NCI-H1417 (cell line): ENCODE data around the gene CDCA3.
A peak's percentile ranks its signal among the peaks of the same experiment; 100 is the strongest.
"Not testable (repeated sequence)": the region's sequence is repeated elsewhere in the genome, so short reads cannot be mapped to it uniquely, and the experiment has no call there.

ENCODE experiments used
- DNase-seq, 3 experiments: peaks; one replicate each; lab custom pipeline; 2025; lab: John Stamatoyannopoulos, UW

CDCA3 gene

DNA sequence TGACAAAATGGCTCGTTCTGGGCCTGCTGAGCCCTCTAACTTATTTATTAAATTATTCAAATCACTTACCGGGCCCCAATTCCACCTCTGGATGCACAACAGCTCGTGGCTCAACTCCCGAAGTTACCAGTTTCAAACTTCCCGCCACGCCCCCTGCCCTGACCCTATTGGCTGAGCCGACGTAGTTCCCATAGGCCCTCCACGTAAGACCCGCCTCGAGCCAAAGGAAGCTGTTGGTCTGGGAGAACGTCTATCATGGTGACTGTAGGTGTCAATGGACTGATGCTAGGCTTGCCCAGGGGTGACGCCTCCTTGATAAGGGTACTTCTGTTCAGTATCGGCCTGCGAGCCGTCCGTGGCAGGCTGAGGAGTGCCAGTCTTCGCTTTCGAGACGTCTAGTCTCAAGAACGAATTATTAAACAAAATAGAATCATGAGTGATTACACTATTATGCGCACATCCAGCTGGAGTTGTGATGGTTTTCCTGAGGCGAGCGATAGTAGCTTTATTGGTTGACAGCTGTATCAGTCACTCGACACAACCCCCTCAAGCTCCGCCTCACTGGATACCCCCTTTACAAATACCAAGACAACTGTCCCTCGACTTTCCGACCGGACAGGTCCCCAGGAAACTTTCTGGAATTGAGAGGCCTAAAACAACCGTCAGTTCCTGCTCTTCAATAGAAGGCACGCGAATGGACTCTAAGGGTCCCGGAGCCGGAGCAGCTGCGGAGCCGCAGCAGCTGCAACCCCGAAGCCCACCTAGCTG is at the start of gene CDCA3:
Gene CDCA3 (minus strand): TSS at position 134 of the 768 bp plus-strand sequence. CDS start 334 bp downstream, outside the sequence.
- DNase-seq: peak; percentile 96 to 99 (median 98)

DNA sequence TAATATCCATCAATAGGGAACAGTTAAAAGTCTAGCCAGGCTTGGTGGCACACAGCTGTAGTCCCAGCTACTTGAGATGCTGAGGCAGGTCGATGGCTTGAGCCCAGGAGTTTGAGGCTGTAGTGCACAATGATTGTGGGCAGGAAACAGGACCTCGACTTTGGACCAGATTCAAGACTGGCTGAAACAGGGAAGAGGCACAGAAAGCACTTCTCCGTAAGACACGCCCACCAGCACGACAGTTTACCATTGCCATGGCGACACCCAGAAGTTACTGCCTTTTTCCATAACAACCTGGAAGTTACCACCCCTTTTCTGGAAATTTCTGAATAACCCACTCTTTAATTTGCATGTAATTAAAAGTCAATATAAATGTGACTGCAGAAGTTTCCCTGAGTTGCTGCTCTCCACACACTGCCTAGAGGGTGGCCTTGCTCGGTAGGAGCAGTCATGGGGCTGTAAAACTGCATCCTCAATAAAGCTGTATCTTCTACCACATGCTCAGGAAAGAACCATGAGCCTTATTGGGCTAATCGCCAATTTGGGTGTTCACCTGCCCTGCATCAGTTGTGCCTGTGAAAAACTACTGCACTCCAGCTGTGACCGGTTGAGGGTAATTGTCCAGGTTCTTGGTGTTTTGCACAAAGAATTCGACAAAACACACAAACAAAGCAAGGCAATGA is 48.9 kb upstream of the CDCA3 start:
- DNase-seq: peak in 1 of 3 experiments; percentile 61

DNA sequence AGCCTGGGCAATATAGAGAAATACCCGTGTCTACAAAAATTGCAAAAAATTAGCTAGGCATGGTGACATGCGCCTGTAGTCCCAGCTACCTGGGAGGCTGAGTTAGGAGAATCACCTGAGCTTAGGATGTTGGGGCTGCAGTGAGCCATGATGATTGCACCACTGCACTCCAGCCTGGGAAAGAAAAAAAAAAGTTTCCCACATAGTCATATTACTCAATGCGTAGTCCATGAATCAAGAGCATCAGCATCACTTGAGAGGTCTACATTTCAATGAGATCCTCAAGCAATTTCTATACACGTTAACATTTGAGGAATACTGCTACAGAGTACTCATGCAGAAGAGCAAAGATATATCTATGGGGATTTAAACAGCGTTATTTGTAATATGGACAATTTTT is 48.3 kb upstream of the CDCA3 start:
- no peak for DNase-seq

DNA sequence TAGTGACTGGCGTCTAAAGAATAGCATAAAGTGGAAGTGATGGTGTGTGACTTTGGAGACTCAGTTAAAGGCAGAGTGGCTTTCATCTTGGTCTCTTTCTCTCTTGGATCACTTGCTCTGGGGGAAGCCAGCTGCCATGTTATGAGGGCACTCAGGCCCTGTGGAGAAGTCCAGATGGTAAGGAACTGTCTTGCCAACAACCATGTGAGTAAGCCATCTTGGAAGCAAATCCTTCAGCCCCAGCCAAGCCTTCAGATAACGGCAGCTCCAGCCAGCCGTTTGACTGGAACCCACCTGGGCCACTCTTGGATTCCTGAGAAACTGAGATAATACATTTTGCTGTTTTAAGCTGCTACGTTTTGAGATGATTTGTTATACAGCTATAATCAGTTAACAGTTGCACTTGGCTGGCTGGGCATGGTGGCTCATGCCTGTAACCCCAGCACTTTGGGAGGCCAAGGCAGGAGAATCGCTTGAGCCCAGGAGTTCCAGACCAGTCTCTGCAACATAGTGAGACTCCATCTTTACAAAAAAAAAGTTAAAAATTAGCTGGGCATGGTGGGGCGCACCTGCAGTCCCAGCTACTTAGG is 45.9 kb upstream of the CDCA3 start:
- DNase-seq: no peak

DNA sequence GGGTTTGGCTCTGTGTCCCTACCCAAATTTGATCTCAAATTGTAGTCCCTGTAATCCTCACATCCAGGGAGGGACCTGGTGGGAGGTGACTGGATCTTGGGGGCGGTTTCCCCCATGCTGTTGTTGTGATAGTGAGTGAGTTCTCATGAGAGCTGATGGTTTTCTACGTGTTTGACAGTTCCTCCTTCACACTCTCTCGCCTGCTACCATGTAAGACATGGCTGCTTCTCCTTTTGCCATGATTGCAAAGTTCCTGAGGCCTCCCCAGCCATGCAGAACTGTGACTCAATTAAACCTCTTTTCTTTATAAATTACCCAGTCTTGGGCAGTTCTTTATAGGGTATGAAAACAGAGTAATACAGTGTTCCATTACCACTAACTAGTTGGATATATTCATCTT is 43.2 kb upstream of the CDCA3 start:
- DNase-seq: no peak

DNA sequence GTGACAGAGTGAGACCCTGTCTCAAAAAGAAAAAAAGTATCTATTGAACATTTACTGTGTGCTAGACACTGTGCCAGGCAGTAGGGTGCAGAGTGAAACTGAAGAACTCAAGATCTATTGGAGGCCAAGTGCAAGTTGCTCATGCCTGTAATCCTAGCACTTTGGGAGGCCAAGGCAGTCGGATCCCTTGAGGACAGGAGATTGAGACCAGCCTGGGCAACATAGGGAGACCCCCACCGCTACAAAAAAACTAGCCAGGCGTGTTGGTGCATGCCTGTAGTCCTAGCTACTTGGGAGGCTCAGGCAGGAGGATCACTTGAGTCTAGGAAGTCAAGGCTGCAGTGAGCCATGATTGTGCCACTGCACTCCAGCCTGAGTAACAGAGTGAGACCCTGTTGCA is 41.6 kb upstream of the CDCA3 start:
- not testable (repeated sequence) for DNase-seq

DNA sequence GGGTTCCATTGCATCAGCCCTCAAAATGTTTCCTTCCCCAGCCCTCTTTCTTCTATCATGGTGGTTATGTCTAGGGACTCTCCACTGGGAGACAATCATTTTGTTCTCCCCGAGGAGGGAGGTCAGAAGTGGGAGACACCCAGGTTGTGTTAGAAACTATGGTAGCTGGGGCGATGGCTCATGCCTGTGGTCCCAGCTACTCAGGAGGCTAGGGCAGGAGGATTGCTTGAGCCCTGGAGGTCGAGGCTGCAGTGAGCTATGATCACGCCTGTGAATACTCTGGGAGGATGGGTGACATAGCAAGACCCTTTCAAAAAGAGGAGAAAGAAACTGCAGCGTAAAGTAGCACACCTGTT is 40.5 kb upstream of the CDCA3 start:
- DNase-seq: no peak

DNA sequence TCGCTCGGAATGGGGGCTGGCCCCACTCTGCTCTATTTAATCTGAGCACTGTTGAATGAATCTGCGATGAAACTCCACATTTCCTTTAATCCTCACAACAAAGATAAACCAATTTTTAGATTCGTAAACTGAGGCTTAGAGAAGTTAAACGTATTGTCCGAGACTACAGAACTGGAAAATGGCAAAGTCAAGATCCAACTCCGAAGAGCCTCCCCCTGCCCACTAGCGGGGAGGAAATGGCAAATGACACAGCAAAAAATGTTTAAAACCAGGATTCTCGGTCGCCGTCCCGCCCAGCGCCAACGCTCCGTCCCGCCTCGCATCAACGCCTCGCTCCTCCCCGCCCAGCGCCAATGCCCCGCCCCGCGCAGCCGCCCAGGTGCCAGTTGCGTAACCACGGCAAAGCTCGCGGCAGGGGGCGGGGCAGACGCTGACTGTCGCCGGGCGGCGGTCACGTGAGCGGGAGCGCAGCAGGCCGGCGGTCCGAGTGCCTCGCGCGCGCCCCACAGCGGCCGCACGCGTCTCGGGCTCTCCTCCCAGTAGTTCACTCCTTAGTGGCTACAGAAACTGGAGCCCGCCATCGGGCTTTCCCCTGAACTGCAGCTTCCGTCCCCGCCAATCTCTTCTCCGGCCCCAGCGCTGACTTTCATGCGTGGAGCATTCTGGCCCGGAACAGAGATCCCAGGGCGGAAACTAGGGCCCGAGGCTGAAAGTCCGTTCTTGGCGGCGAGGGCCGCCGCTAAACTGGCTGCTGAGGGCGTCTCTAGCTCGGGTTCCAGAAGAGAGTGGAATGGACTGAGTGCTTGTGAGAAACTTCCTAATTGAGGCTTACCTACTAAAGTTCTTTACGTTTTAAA is 39.9 kb upstream of the CDCA3 start:
- DNase-seq: peak; percentile 97 to 98 (median 97)

DNA sequence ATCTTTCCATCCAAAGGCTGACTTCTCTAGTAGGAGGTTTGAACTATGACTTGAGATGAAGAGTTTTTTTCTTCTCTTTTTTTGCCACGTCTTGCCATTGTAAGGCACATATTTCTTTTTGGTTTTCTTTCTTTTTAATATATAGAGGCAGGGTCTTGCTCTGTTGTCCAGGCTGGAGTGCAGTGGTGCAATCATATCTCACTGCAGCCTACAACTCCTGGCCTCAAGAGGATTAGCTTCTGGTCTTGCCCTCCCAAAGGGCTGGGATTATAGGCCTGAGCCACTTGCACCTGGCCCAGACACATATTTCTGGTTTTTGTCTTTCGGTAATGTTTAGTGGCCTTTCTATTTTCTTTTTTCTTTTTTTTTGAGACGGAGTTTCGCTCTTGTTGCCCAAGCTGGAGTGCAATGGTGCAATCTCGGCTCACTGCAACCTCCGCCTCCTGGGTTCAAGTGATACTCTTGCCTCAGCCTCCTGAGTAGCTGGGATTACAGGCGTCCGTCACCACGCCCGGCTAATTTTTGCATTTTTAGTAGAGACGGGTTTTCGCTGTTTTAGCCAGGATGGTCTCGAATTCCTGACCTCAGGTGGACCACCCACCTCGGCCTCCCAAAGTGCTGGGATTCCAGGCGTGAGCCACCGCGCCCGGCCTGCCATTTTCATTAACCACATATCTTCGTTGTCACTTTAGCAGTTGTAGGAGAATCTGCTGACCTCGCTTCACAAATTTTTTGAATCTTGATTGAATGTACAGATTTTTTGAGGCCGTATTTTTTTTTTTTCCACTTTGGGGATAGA is 38.9 kb upstream of the CDCA3 start:
- DNase-seq: not testable (repeated sequence)

DNA sequence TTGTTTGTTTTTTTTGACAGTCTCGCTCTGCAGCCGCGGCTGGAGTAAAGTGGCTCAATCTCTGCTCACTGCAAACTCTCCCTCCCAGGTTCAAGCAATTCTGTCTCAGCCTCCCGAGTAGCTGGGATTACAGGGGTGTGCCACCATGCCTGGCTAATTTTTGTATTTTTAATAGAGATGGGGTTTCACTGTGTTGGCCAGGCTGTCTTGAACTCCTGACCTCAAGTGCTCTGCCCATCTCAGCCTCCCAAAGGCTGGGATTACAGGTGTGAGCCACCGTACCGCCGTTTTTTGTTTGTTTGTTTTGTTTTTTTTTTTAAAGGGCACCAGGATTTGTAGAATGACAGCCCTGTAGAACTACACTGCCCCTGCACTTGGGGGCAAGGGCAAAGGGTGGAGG is 37.7 kb upstream of the CDCA3 start:
- not testable (repeated sequence) for DNase-seq

DNA sequence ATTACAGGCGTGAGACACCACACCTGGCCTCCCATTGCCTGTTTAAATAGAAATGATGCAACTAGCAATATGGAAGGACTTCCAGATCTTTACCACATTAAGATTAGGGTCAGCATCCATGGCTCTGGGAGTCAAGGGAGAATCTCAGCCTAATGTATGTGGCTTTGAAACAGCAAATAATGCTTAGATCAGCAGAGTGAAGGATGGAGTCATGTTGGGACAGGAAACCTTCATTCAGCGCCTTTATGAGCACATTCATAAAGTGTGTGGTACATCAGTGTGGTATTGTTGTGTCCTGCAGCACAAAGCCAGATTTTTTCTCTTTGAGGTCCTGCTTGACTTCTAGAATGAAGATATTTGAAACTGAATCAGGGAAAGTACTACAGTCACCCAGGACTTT is 37.3 kb upstream of the CDCA3 start:
- DNase-seq: no peak

DNA sequence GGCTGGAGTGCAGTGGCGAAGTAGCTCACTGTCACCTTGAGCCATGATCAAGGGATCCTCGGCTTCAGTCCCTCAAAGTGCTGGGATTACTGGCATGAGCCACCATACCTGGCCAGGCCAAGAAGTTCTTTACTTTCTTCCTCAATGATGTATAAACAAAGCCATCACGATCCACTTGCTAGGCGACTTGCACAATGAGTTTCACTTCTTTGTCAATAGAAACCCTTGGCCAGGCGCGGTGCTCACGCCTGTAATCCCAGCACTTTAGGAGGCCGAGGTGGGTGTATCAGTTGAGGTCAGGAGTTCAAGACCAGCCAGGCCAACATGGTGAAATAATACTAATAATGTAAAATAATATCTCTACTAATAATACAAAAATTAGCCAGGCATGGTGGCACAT is 36.4 kb upstream of the CDCA3 start:
- no peak for DNase-seq

DNA sequence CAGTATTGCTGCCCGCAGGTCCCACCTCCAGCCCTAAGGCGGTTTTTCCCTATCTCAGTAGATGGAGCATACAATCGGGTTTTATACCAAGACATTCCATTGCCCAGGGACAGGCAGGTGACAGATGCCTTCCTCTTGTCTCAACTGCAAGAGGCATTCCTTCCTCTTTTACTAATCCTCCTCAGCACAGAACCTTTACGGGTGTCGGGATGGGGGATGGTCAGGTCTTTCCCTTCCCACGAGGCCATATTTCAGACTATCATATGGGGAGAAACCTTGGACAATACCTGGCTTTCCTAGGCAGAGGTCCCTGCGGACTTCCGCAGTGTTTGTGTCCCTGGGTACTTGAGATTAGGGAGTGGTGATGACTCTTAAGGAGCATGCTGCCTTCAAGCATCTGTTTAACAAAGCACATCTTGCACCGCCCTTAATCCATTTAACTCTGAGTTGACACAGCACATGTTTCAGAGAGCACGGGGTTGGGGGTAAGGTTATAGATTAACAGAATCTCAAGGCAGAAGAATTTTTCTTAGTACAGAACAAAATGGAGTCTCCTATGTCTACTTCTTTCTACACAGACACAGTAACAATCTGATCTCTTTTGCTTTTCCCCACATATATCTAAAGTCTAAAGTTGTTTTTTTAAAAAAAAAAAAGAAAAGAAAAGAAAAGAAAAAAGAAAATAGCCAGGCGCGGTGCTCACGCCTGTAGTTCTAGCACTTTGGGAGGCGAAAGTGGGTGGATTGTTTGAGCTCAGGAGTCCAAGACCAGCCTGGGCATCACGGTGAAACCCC is 35.3 kb upstream of the CDCA3 start:
- not testable (repeated sequence) for DNase-seq

DNA sequence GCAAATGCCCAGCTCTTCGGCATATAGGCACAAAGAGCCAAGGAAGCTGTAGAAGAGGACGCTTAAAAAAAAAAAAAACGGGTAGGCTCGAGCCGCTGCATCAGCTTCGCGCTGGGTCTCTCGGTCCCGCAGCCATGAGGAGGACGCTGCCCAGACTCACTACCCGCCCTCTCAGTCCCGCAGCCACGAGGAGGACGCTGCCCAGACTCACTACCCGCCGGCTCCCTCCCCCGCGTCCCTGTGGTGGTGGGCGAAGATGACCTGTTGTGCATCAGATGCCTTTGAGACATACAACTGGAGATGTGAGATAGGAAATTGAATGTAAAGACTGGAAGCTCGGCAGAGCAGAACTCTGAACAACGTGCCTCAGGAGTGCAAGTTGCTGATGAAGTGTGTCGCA is 33.5 kb upstream of the CDCA3 start:
- no peak for DNase-seq

DNA sequence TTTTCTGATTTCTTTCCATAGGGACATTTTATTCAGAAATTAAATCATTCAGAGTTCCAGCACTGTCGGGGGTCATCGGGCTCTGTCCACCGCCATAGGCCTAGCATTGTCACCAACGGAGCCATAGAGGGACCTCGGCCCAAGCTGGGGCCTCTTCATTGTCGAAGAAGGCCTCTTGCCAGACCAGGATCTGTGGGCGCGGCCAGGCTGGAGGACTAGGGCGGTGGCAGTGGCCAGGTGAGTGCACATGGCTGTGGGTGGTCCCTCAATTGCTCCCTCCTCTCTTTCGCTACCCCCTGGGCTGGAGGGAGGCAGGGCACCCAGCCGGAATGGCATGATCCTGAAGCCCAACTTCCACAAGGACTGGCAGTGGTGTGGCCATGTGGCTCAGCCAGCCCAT is 32.6 kb upstream of the CDCA3 start:
- DNase-seq: no peak

DNA sequence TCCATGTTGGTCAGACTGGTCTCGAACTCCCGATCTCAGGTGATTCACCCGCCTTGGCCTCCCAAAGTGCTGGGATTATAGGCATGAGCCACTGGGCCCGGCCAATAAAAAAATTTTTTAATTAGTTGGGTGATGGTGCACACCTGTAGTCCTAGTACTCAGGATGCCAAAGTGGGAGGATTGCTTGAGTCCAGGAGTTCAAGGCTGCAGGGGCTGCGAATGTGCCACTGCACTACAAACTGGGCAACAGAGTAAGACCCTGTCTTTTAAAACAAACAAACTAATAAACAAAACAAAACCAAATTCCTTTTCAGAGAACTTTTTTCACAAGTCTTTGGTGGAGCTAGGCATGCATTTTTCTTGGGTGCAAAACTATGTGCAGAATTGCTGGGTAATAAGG is 32.2 kb upstream of the CDCA3 start:
- DNase-seq: no peak

DNA sequence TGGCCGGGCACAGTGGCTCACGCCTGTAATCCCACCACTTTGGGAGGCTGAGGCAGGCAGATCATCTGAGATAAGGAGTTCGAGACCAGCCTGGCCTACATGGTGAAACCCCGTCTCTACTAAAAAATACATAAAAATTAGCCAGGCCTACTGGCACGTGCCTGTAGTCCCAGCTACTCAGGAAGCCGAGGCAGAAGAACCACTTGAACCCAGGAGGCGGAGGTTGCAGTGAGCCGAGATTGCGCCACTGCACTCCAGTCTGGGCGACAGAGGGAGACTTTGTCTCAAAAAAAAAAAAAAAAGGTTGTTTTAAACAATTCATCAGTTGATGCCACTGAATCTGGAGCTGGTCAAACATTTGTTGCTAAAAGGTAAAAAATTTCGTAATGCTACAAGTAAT is 28.7 kb upstream of the CDCA3 start:
- not testable (repeated sequence) for DNase-seq

DNA sequence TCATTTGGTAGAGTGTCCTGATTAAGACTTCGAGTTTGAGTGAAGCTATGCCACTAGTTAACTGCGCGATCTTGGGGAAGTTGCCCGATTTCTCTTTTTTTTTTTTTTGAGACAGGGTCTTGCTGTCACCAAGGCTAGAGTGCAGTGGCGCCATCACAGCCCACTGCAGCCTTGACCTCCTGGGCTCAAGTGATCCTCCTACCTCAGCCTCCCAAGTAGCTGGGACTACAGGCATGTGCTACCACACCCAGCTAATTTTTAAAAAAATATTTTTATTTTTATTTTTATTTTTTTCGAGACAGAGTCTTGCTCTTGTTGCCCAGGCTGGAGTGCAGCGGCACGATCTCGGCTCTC is 22.9 kb upstream of the CDCA3 start:
- not testable (repeated sequence) for DNase-seq

DNA sequence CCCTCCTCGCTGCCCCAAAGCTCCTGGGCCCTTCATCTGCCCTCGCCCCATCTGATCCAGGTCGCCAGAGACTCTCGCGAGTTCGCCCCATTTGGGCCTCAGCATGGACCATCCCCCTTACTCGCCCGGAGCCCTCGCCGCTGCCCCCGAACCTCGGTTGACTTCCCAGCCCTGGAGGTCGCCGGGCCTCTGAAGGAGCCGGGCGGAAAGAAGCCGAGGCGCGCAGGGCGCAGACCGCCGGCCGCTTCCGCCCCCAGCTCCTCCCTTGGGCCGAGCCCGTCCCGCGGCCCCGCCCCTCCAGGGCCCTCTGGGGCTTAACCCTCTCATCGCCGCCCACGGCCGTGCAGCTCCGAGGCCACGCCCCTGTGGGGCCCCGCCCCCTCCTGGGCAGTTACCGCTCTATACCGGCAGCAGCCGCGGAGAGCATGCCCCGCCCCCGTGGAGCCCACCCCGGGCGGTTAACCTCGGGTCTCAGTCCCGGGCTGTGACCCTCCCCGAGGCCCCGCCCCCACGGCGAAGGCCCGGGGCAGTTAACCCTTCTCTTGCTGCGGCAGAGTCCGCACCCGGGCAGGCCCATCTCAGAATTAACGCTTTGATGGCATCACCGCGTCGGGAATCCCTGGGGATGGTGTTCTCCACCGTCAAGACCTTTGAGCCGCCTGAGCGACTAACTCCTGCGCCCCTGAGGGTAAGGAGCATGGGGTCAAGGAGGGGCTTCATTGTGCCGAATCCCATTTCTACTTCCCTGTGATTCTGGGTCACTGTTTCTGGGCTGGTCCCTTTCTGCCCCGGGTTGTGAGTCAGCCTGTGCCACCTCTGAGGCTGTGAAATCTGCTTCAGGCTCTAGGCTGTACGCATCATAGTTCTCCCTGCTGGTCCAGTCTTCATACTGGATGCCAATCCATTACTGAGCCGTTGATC is 22.3 kb upstream of the CDCA3 start, which contains the start of gene SPSB2:
Gene SPSB2 (minus strand): TSS at position 210 of the 921 bp plus-strand sequence. CDS start 402 bp downstream, outside the sequence.
- peak; percentile 96 to 97 (median 97) for DNase-seq
